OCI-LY7 (cell line): Measurements from ENCODE around the gene RAB27A.

ENCODE experiments used
- CTCF ChIP-seq: fragments of 200-600 bp; sonication (generic); conservative IDR thresholded peaks from 2 replicates; pipeline ENCODE4 v1.5.1; 2014; ENCODE audit warnings: mild to moderate bottlenecking, antibody characterized with exemption, low read length, moderate library complexity, mixed read lengths
- EZH2phosphoT487 ChIP-seq: fragments of 200-600 bp; sonication (generic); IDR thresholded peaks from 2 replicates; pipeline ENCODE4 v1.6.1; 2018; ENCODE audit warnings: low read depth, borderline replicate concordance, mild to moderate bottlenecking, mixed run types, antibody characterized with exemption, low read length, moderate library complexity, mixed read lengths

DNA sequence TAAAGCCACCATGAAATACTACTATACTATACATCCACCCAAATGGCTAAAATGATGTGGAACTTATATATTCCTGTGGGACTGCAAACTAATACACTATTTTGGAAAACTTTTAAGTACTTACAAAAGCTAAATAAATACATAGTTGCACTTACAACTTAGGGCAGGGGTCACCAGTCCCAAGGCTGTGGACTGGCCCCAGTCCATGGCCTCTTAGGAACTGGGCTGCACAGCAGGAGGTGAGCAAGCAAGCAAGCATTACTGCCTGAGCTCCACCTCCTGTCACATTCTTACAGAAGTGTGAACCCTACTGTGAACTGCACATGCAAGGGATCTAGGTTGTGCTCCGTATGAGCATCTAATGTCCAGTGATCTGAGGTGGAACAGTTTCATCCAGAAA lies 47.5 kb upstream of the RAB27A start:
- TF ChIP-seq CTCF = no peak
- no peak for TF ChIP-seq EZH2phosphoT487
